Measurements from ENCODE around the gene MMP15.
A peak's percentile ranks its signal among the peaks of the same experiment; 100 is the strongest.
"Not testable (repeated sequence)": the region's sequence is repeated elsewhere in the genome, so short reads cannot be mapped to it uniquely, and the experiment has no call there.

MMP15 gene

DNA sequence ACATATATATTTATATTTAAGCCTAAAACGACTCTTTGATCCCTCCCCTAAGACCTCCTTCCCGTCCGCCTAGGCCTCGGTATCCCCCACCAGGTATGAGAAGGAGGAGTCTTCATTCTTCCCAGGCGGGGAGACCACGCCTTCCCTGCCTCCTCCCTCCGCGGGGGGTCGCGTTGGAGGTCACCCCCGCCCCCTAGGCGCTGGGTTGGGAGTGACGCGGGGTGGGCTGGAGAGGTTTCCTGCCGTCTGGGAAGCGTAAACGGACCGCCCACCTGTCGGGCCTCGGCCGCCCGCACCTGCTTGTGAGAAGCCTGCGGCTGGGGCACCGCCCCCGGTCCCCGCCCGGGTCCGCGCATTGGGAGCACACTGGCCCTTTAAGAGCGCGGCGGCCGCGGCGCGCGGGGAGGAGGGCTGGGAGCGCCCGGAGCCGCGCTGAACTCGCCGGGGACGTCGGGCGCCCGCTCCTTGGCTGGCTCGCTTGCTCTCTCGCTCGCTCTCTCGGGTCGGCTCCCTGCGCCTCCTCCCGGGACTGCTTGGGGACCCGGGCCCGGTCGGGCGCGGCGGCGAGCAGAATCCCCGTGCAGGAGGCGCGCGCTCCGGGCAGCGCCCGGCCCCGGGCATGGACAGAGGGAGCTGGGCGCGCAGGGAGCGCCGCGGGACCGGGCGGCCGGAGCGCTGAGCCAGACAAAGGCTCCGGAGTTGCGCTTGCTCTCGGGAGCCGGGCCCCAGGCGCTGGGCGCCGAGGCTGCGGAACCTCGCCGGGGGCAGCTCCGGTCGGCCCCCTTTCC lies at the start of gene MMP15:
MMP15 (plus strand) TSS at position 404 of the 788 bp plus-strand sequence. CDS start 597 bp downstream, outside the sequence.
- peak; percentile 45 for DNase-seq (ENCODE audit: low read depth)

DNA sequence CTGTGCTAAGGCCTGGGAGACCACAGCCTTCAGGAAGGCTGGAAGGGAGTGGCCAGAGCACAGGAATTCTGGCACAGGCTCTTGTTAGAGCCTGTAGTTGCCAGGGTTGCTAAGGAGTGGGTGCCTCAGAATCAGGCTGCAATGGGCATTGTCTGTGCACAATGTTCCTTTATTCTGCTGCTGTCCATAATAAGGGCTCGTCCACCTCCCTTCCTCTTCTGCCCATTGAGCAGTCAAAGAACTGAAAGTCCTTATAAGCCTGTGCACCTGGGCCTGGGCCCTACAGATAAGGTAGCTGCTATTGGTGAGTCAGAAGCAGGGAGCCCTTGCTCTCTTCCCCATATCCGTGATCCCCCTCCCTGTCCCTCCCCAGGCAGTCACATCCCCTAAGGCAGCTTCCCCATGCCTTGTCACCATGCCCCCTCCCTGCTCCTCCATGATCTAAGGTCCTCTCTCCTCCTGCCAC lies 49.2 kb upstream of the MMP15 start:
- no peak for DNase-seq (ENCODE audit: low read depth)

DNA sequence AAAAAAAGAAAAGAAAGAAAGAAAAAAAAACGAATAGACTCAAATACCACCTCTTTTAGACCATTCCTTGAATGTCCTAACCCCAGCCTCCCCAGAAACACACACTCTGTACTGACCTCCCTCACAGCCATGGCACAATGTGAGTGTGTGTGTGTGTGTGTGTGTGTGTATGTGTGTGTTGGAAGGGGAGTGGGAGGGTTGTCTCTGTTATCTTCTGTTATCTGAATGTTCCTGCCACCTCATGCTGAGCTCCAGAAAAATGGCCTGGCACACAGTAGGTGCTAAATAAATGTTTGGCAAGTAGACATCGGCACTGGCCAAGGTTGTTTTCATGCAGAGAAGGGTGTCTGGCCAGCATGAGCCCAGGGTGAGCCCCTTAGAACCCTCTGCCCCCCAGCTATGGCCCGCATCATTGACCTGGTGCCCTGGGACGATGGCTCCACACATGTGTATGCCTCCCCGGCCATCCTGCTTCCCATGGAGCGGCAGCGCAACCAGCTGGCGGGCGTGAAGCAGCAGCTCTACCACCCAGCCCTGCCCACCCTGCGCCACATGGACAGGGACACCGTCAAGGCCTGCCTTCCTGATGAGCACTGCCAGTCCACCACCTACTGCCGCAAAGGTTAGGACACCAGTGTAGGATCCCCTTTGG lies 48.0 kb upstream of the MMP15 start:
- DNase-seq (ENCODE audit: low read depth) = no peak

DNA sequence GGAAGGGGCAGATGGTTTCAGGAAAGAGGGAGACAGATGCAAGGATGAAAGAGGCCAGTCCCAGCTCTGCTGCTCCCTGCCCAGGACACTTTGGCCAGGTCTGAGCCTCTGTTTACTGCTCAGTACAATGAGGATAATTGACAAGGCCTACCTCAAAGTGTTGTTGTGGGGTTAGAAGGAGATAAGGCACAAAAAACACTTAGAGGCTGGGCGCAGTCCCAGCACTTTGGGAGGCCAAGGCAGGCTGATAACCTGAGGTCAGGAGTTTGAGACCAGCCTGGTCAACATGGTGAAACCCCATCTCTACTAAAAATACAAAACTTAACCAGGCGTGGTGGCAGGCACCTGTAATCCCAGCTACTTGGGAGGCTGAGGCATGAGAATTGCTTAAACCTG lies 47.5 kb upstream of the MMP15 start:
- not testable (repeated sequence) for DNase-seq (ENCODE audit: low read depth)

DNA sequence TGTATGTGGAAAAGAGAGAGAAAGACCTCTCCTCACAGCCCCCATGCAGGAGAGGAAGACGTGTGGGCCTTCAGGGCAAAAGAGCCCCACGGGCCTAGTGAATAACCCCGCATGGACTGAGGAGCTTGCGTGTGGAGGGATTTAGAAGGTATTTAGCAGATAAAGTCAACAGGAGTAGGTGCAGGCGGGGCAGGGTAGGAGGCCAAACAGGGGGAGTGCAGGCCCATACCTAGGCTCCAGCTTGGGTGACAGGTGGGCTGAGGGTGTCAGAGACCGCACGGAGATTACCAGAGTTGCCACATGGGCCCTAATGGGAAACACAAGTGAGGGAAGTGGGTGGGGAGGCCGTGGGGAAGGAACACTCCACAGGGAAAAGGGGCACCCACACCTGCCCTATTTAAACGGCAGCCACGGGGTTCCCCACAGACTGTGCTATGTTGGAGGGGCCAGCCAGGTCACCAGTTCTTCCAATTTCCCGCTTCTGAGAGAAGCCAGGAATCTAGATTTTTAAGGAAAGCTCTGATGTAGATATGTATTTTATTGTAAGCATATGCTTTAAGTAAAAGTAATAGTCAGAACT lies 46.5 kb upstream of the MMP15 start:
- DNase-seq (ENCODE audit: low read depth) = no peak

DNA sequence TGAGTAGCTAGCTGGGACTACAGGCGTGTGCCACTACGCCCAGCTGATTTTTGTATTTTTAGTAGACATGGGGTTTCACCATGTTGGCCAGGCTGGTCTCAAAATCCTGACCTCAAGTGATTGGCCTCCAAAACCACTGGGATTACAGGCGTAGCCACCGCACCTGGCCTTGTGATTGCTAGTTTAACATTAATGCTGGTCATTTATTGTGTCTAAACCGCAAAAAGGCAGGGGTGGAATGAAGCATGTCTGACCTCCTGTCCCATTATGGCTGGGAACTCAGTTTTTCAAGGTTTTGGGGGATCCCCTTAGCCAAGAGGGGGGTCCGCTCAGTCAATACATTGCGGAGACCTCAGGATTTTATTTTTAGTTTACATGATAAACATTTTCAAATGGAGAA lies 43.9 kb upstream of the MMP15 start:
- no peak for DNase-seq (ENCODE audit: low read depth)

DNA sequence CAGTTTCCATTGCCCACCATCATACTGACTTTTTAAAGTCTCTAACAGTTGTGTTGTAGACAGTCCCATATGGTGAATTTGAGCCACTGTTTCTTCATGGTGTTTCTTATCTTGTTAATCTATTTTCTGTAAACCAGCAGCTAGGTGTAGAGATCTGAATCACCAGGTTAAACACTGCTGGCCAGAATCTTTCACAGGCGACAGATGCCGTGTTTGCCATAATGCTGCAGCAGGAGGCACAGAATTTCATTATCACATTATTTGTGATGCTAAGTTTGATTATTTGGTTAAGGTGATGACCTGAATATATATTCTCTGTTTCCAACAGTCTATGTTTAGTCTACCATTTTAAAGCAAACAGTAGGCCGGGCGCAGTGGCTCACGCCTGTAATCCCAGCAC lies 43.2 kb upstream of the MMP15 start:
- DNase-seq (ENCODE audit: low read depth) = no peak

DNA sequence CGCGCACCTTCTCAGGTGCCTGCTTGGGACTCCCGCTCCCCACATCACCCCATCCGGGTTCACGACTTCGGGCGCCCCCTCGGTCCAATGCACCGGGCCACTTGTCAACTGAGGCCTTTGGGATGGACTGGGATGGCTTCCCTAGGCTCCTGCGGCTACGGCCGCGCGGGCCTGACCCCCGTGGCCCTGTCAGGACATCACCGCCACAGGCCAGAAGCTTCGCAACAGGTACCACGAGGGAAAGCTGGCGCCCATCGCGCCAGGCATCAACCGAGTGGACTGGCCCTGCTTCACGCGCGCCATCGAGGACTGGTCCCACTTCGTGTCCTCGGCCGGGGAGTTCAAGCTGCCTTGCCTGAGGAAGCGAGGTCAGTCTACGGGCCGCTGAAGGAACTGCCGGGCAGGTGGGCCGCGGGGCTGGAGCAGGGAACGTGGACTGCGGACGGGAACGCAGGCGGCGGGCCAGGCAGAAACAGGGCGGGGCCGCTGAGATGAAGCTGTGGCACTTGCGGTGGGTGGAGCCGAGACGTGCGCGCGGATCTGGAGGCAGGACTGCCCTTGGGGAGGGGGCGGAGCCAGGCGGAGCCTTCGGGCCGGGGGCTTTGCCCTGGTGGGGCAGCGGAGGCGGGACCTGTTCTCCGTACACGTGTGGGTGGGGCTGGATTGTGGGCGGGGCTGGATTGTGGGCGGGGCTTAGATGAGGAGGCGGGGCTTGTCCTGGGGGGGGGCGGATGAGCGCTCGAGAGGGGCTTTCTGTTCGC lies 40.9 kb upstream of the MMP15 start:
- DNase-seq (ENCODE audit: low read depth) = peak; percentile 86

DNA sequence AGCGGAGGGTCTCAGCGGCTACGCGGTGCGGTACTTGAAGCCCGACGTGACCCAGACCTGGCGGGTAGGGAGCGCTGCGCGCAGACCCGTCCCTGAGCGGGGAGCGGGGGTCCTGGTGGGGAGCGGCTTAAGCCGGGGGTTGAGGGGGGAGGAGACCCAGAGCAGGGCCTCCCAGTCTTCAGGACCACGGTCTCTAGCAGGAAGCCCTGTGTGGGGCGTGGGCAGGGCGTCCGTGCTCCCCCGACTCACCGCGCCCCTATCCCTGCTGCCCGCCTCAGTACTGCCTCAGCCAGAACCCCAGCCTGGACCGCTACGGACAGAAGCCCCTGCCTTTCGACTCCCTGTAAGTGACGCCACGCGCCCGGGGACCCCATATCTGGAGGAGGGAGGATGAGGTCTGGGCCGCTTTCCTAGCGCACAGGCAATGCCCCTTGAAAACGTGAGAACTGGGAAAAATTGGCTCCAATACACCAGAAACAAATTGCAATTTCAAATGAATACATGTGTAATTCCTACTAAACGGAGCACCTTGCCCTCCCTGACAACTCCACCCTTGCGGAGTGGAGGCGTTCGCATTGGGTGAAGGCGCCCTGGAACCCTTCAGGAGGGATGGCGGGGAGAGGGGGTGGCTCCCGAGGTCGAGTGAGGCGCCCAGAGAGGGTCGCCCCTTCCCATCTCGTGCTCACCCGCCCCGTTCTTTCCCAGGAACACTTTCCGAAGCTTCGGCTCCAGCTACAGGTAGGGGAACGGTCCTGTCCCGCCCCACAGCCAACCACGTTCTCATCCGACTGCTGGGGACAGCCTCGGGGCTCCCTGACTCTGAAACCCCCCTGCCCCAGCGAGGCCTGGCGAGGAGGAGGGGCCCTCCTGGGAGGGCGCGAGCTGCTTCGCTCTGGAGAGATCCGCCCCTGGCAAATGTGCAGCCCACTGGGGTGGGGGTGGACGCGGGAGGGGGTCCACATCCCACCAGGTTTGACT lies 40.1 kb upstream of the MMP15 start:
- DNase-seq (ENCODE audit: low read depth) = no peak

DNA sequence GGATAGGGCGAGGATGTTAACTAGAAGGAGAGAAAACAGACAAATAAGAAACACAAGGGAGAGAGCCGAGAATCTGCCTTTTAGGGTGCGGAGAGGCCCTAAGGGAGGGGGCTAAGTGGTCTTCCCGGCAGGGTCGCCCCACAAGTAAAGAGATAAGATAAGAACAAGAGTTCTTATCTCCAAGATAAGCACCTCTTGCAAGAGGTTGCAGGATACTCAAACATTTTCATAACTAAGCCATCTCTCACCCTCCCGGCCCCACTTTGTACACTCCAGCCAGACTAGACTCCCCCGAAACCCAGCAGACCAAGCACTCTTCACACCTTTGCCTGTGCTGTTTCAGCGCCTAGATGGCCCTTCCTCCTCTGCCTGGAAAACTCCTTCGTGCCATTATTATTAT lies 39.4 kb upstream of the MMP15 start:
- no peak for DNase-seq (ENCODE audit: low read depth)

DNA sequence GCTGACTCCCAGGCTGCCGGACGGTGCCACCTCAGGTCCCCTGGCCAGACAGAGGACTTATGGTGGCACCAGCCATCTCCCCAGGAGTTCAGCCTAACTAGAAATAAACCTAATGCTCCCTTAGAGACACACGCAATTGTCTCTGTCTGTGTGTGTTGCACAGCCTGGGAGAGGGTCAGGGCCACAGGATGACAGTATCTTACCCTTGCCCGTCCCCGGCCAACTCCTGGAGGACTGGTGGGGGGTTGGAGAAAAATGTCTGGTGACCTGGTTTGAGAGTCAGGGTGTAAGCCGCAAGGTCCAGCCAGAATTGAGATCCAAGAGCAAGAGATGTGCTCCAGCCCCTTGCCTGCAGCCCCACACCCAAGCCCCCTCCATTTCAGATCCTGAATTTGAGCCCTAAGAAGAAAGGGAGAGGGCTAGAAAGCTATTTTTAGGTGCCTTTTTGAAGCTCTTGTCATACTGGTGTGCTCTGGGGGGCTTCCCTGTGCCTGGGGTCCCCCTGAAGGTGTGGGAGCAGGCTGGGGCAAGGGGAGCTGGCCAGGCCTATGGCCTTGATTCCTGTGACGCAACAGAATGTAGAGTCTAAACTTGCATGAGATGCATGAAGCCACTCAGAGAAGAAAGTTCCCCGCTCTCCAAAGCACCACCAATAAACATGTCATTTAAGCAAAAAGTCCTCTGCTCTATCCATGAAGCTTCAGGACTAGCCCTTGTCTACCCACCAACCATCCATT lies 37.9 kb upstream of the MMP15 start:
- no peak for DNase-seq (ENCODE audit: low read depth)

DNA sequence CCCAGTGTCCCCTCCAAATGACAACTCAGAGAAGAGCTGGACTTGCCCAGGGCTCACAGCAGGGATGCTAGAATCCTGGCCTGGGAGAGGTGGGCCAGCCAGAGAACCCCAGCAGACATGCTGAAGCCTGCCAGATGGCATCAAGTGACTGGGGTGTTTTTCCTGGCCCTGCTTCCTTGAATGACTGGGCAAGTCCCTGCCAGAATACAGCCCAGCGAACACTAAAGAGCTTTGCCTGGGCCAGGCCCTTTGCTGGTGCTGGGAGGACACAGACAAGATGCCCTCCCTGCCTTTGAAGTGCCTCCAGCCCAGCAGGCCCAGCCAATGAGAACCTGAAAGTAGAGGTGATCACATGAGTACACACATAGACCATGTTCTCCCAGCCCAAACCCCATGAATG lies 36.6 kb upstream of the MMP15 start:
- no peak for DNase-seq (ENCODE audit: low read depth)

DNA sequence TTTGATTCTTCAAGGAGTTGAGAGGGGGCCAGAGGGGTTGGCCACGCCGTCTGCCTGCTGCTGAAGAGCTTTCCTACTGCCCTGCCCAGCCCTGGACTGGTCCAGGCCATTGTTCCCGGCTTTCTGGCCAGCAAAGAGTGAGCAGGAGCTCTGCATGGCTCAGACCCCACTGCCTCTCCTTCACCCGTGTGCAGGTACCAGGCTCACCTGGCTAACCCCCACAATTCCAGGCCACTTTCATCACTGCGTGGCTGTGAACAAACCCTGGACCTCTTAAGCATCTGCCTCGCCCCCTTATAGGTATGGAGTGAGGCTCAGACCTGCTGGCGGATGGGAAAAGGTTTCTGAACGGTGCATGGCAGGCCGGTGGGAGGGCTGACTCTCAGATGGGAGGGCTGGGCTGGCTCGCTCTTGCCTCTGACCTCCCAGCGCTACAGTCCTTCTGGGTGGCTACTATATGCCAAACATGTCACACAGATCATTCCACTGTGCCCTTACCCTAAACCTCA lies 33.9 kb upstream of the MMP15 start:
- DNase-seq (ENCODE audit: low read depth) = no peak

DNA sequence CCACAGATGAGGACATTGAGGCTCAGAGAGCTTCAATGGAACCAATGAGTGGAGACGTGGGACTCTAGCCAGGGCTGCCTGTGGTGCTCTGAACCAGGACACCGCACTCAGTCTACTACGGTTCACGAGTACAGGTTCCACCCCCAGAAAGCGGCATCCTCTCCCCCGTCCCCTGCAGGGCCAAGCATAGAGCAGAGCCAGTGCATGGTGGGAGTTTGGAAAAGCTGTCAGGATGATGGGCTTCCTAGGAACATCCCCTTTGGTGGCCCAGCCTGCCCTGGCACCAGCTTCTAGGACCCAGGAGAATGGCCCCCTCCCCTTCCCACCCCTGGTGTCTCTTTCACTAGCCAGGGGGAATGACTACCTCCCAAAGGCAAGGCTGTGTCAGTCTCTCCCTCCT lies 33.5 kb upstream of the MMP15 start:
- DNase-seq (ENCODE audit: low read depth) = no peak

DNA sequence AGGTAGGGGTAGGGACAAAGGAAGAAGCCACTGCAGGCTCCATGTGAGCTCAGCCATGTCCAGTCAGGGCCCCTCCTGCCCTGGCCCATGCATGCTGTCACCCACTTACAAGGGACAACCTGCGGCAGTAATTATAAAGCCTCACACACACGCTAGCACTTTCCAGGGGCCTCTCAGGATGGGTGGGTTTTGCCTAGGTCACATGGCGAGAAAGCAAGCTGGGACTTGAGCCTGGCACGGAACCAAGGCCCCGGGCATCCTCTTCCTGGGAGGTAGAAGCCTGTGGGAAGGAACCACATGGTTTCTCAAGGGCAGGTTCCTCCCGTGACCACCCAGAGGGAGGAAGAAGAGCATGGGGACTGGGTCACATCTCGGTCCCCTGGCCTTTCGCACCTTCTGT lies 32.1 kb upstream of the MMP15 start:
- no peak for DNase-seq (ENCODE audit: low read depth)

DNA sequence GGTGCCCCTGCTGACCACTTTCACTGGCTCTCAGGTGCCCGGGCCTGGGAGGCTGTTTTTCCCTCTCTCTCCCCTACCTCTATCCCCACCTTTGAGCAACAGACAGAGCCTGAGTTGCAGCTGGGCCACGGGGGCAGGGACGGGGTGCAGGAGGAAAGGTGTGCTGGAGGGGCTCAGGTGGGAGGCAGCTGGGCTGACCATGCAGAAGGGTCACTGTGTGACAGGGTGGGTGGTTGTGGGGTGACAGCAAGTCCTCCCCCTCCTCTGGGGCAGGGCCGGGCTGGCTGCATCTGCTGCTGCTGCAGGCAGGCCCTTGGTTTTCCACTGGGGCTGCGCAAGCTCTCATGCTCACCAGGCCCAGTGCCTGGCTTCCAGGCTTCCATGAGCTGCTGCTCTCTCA lies 31.7 kb upstream of the MMP15 start:
- DNase-seq (ENCODE audit: low read depth) = no peak

DNA sequence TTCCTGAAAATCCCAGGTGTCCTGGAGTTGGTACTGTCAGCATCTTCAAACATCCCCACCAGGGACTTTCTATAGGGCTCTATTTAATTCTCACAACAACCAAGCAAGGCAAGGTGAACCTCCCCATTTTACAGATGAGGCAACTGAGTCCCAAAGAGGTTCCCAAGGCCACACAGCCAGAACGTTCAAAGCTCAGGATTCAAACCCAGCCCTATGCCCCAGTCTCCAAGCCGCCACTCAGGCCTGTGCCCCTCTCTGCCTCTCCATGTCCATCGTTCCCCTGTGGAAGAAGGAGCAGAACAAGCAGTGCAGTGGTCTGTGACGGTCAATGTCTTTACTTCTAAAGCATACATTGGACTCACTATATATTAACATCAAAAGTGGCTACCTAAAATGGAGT lies 31.2 kb upstream of the MMP15 start:
- DNase-seq (ENCODE audit: low read depth) = no peak

DNA sequence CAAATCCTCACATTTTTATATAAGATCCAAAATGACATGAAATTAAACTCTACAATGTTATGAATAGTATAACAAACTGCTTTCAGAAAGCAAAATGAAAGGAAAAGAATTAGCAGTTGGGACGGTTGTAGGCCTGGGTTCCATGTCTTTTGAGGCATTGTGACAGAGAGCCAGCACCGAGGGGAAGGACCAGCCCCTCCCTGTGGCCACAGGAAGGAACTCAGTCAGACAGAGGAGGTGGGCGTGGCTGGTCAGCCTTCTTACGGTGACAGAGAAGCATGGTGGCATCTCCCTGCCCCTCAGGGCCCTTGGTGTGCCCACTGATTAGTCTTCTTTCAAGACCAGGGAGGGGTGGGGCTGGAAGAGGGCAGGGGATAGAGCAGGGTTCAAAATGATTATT lies 30.8 kb upstream of the MMP15 start:
- peak; percentile 8 for DNase-seq (ENCODE audit: low read depth)

DNA sequence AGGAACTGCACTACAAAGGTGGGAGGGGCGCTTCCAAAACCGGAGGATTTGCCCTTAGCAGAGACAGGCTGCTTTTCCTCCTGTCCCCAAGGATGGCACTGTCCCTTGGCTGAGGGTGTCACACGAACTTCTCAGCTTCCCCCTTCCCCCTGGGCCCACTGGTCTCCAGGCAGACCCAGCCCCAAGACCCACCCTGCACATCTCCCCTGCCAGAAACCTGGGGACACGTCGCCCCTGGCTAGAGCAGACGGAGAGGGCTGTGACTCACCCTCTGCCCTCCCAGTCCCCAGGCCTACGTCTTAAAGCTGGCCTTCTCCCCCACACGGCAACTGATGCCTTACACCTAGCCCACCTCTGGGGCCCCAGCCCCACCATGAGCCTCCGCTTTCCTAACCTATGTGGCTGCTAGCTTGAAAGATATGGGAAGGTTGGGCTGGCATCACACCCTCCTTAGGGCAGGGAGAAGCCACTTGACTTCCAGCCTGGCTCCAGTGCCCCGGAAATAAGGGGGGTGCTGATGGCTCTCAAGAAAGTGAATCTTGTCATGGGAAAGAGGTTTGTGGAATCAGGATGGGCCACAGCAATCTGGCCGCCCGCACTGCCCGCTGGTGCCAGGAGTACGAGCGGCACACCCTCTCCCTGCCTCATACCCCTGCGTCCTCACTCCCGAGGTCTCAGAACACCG lies 29.7 kb upstream of the MMP15 start:
- DNase-seq (ENCODE audit: low read depth) = no peak
